Endothelial cell of umbilical vein (primary cell): ENCODE measurements around the gene INPP4B. TPM values are rescaled to one million over a fixed set of nuclear protein-coding genes. Genes with fewer than 3 reads are reported as not detected.

Experiments used
- BruUV-seq: library from RNA; stranded (reverse); fragments of 400-500 nt; replicated peaks from 2 replicates; lab custom pipeline; 2021; lab: Mats Ljungman, UMichigan
- CTCF ChIA-PET: fragments of 300-600, 350-600 bp; sonication (Branson Sonifier 250); formaldehyde crosslinking; loops from one replicate; lab custom pipeline; 2021; ENCODE audit warnings: antibody characterized with exemption, inconsistent platforms; lab: Charles Lee
- POLR2A ChIA-PET: fragments of 300-600, 350-600 bp; sonication (Branson Sonifier 250); formaldehyde crosslinking; loops from one replicate; lab custom pipeline; 2021; ENCODE audit warnings: antibody characterized with exemption, inconsistent platforms; lab: Charles Lee
- DNase-seq: peaks from one replicate; pipeline ENCODE4 v3.0.0-alpha.2; 2011; ENCODE audit warnings: low read depth, low spot score
- FAIRE-seq: peaks from 2 replicates; lab custom pipeline; 2011; peaks lifted over from hg19 to GRCh38; lab: Jason Lieb, UNC
- H2AFZ ChIP-seq: 2 replicates; pipeline ENCODE4 v1.6.0; 2012; ENCODE audit warnings: low read depth, low read length, control low read depth, inconsistent platforms
- H3K27ac ChIP-seq: 2 replicates; pipeline ENCODE4 v1.5.1; 2011; ENCODE audit warnings: low read depth, mild to moderate bottlenecking, control low read depth, low read length, moderate library complexity; ENCODE audit not compliant: insufficient read depth
- H3K27me3 ChIP-seq, 2 experiments: 2 replicates each; pipeline versions ENCODE4 v1.6.0 to v1.6.1; 2011; ENCODE audit warnings: low read length in 2 of 2, mixed read lengths in 1 of 2; ENCODE audit not compliant: control insufficient read depth in 2 of 2, insufficient read depth in 2 of 2
- H3K36me3 ChIP-seq, 2 experiments: 2 replicates in 1 of 2; 3 replicates in 1 of 2; pipeline ENCODE4 v1.5.1; 2011; ENCODE audit warnings: low read length in 2 of 2, mild to moderate bottlenecking in 1 of 2, moderate library complexity in 1 of 2; ENCODE audit not compliant: control insufficient read depth in 2 of 2, insufficient read depth in 2 of 2; ENCODE audit errors: extremely low read depth in 1 of 2
- H3K4me1 ChIP-seq: 3 replicates; pipeline ENCODE4 v1.5.1; 2011; ENCODE audit warnings: mild to moderate bottlenecking, low read length; ENCODE audit not compliant: control insufficient read depth, insufficient read depth; ENCODE audit errors: extremely low read depth
- H3K4me2 ChIP-seq: 2 replicates; pipeline ENCODE4 v1.6.1; 2011; ENCODE audit warnings: low read length, control low read depth, mixed read lengths; ENCODE audit not compliant: insufficient read depth
- H3K4me3 ChIP-seq, 3 experiments: fragments of 200-600 bp in 1 of 3; sonication (generic), shearing (Covaris generic) in 1 of 3; replicated peaks in 1 of 3; 2 replicates each; pipeline ENCODE4 v1.5.1; 2011 to 2016; ENCODE audit warnings: control low read depth in 3 of 3, low read length in 3 of 3, mild to moderate bottlenecking in 2 of 3, inconsistent platforms in 1 of 3, low read depth in 1 of 3, moderate library complexity in 1 of 3; ENCODE audit not compliant: insufficient read depth in 1 of 3
- H3K79me2 ChIP-seq: 2 replicates; pipeline ENCODE4 v1.6.0; 2012; ENCODE audit warnings: low read length, inconsistent platforms; ENCODE audit not compliant: control insufficient read depth, insufficient read depth
- H3K9ac ChIP-seq: replicated peaks from 2 replicates; pipeline ENCODE3; 2011; ENCODE audit warnings: low read length, control low read depth; ENCODE audit not compliant: insufficient read depth; ENCODE audit errors: extremely low read depth
- H3K9me1 ChIP-seq: replicated peaks from 3 replicates; pipeline ENCODE4 v1.6.0; 2011; ENCODE audit warnings: mild to moderate bottlenecking, low read length; ENCODE audit not compliant: control insufficient read depth, insufficient read depth; ENCODE audit errors: extremely low read depth
- H3K9me3 ChIP-seq: replicated peaks from 2 replicates; pipeline ENCODE4 v1.5.1; 2012; ENCODE audit warnings: low read length, inconsistent platforms; ENCODE audit not compliant: control insufficient read depth, insufficient read depth
- H4K20me1 ChIP-seq: replicated peaks from 2 replicates; pipeline ENCODE3; 2011; ENCODE audit warnings: mild to moderate bottlenecking, low read length; ENCODE audit not compliant: control insufficient read depth, insufficient read depth; ENCODE audit errors: extremely low read depth
- EZH2 ChIP-seq: IDR thresholded peaks from 2 replicates; pipeline ENCODE4 v1.6.1; 2012; ENCODE audit warnings: borderline replicate concordance, low read depth, mild to moderate bottlenecking, moderate library complexity, low read length, inconsistent platforms; ENCODE audit not compliant: severe bottlenecking
- FOS ChIP-seq: IDR thresholded peaks from 2 replicates; pipeline ENCODE4 v1.6.1; 2011; ENCODE audit warnings: mild to moderate bottlenecking, low read length, moderate library complexity, borderline replicate concordance; ENCODE audit not compliant: insufficient read depth
- GATA2 ChIP-seq: IDR thresholded peaks from 2 replicates; pipeline ENCODE4 v1.7.0; 2011; ENCODE audit warnings: low read depth, mild to moderate bottlenecking, moderate library complexity, mixed read lengths, low read length; ENCODE audit not compliant: insufficient read length, insufficient read depth
- JUN ChIP-seq: IDR thresholded peaks from 2 replicates; pipeline ENCODE4 v1.6.1; 2011; ENCODE audit warnings: borderline replicate concordance, low read depth; ENCODE audit not compliant: insufficient read length, insufficient read depth
- MYC ChIP-seq: IDR thresholded peaks from one replicate; pipeline ENCODE4 v1.6.1; 2011; ENCODE audit warnings: mild to moderate bottlenecking, low read depth, low read length
- POLR2A ChIP-seq: IDR thresholded peaks from 2 replicates; pipeline ENCODE4 v1.6.1; 2012; ENCODE audit warnings: low read depth, mild to moderate bottlenecking, control low read depth, low read length
- POLR2AphosphoS5 ChIP-seq: IDR thresholded peaks from 2 replicates; pipeline ENCODE4 v1.6.1; 2012; ENCODE audit warnings: low read depth, mild to moderate bottlenecking, control low read depth, low read length, moderate library complexity; ENCODE audit not compliant: insufficient read depth
- dilution Hi-C: fragments of 300-500 bp; cut with MboI; formaldehyde crosslinking; loops from one replicate; pipeline ENCODE4 v1.15.0; 2019; ENCODE audit warnings: low sequenced_read_pairs; ENCODE audit not compliant: extremely low pct_ligation_motif_present
- intact Hi-C: fragments of 100-400 bp; cut with micrococcal nuclease; formaldehyde crosslinking; loops from one replicate; pipeline ENCODE4 v1.10.0; 2022
- polyA plus RNA-seq, 4 experiments: library from polyadenylated mRNA; depleted of rRNA in 3 of 4; stranded (reverse) in 3 of 4; unstranded in 1 of 4; fragments of >200 nt; gene quantifications; 2 replicates each; pipeline versions ENCODE4 v1.2.1 to v1.2.3, GENCODE V29; 2011 to 2012; ENCODE audit warnings: missing spikeins in 1 of 4
- total RNA-seq: library from RNA; stranded (reverse); gene quantifications from 2 replicates; pipeline ENCODE4 v1.2.3, GENCODE V29; 2021
- TF ChIP-seq, protein P1 (sequence below), 2 donors: IDR thresholded peaks; 1 replicate in 1 of 2; 2 replicates in 1 of 2; pipeline ENCODE4 v1.5.1; 2011; ENCODE audit warnings: low read length in 2 of 2, mild to moderate bottlenecking in 2 of 2, moderate library complexity in 2 of 2, control low read depth in 1 of 2, inconsistent platforms in 1 of 2, low read depth in 1 of 2; ENCODE audit not compliant: insufficient read depth in 1 of 2; ENCODE audit errors: extremely low read depth in 1 of 2
- TF ChIP-seq, protein P2 (sequence below): IDR thresholded peaks from 2 replicates; pipeline ENCODE4 v1.6.1; 2011; ENCODE audit not compliant: insufficient read depth, insufficient read length

Gene INPP4B
- total and polyA plus RNA-seq, 2 donors (not counting 3 experiments of a cell fraction or from before 2014, with no cell fraction given): 0.41 to 3.1 TPM

DNA sequence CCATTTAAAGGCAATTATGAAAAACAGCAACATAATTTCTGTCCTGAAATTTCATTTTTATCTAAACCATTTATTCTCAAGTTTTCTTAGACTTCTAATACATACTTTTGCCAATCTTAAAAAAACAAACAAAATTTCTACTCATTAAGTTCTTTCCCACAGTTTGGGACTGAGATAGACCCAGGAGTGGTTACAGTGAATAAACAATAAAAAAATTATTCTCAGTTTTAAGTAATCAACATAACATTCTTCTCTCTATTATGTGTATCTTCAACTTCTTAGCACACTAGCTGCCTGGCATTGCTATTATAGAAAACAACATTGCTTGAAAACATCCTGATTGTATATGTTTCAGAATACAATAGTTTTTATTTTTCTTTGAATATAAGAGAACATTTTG is 676.9 kb downstream of the INPP4B start:
- H3K4me2 ChIP-seq: no peak overlapping the region
- no peak overlapping the region for H2AFZ ChIP-seq
- H3K9ac ChIP-seq: no peak overlapping the region
- POLR2A ChIA-PET: no interaction called here
- dilution Hi-C loops: no loop called here
- H3K79me2 ChIP-seq: no peaks in the 10 kb centered on the region
- no peaks in the 10 kb centered on the region for H4K20me1 ChIP-seq
- no peaks in the 10 kb centered on the region for H3K9me3 ChIP-seq
- intact Hi-C loops: no loop called here
- H3K27ac ChIP-seq: no peak overlapping the region
- CTCF ChIA-PET: no interaction called here
- no peak for FAIRE-seq
- TF ChIP-seq, protein P1, sequence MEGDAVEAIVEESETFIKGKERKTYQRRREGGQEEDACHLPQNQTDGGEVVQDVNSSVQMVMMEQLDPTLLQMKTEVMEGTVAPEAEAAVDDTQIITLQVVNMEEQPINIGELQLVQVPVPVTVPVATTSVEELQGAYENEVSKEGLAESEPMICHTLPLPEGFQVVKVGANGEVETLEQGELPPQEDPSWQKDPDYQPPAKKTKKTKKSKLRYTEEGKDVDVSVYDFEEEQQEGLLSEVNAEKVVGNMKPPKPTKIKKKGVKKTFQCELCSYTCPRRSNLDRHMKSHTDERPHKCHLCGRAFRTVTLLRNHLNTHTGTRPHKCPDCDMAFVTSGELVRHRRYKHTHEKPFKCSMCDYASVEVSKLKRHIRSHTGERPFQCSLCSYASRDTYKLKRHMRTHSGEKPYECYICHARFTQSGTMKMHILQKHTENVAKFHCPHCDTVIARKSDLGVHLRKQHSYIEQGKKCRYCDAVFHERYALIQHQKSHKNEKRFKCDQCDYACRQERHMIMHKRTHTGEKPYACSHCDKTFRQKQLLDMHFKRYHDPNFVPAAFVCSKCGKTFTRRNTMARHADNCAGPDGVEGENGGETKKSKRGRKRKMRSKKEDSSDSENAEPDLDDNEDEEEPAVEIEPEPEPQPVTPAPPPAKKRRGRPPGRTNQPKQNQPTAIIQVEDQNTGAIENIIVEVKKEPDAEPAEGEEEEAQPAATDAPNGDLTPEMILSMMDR (IDR thresholded peaks at IDR 0.05; ENCODE audit: extremely low read depth in 1 of 2, insufficient read depth in 1 of 2, low read depth in 1 of 2, low read length in 2 of 2): no peak
- TF ChIP-seq POLR2AphosphoS5: no peak
- TF ChIP-seq POLR2A: no peak
- no peak for TF ChIP-seq GATA2
- no peak for TF ChIP-seq FOS
- TF ChIP-seq EZH2: no peak
- no peak for TF ChIP-seq JUN
- TF ChIP-seq MYC: no peak
- TF ChIP-seq, protein P2, sequence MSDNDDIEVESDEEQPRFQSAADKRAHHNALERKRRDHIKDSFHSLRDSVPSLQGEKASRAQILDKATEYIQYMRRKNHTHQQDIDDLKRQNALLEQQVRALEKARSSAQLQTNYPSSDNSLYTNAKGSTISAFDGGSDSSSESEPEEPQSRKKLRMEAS: no peak
- no peaks in the 10 kb centered on the region for H3K9me1 ChIP-seq
- no peaks in the 10 kb centered on the region for H3K27me3 ChIP-seq
- no peak overlapping the region for H3K4me3 ChIP-seq
- BruUV-seq: no TSS peak
- DNase-seq: no peak
- no peaks in the 10 kb centered on the region for H3K36me3 ChIP-seq
- no peaks in the 10 kb centered on the region for H3K4me1 ChIP-seq
